ENCODE data around the gene AKAP8L.

AKAP8L gene

DNA sequence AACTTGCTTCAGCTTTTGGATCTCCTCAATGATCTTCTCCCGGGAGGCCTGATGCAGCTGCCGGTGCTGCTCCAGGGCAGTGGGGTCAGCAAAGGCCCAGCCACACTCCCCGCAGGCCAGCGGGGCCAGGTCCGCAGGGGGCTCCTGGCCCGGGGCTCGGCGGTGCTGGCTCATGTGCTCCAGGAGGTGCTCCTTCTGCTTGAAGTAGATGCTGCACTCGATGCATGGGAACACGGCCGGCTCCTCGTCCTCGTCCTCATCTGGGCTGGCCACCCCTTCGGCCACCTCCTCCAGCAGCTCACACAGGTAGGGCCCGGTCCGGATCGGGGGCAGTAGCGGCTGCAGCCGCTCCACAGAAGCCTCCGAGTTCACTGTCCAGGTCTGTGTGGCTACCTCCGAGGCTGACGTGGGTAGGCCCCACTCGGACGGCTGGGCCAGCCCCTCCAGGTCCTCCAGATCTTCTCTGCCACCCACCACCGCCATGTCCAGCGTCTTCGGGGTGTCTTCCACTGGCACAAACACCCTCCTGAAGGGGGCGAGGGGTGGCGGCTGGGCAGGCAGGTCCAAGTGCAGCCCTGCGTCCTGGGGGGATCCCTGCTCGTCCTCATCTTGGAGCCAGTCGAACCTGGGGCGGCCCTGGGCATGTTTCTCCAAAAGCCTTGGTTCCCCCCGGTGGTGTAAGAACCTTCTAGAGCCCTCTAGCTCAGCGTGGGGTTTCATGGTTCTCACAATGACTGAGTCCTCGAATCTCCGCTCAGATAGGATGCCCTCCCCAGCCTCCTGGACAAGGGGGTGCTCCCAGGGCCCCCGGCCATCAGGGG lies 21.2 kb upstream of the AKAP8L start:
- Mint-ChIP-seq H3K36me3 (ENCODE audit: low read depth) (no peaks in the 10 kb centered on the region), H3K4me3 (no peak overlapping the region), H3K4me1 (no peaks in the 10 kb centered on the region), H3K9me3 (no peaks in the 10 kb centered on the region), H3K27me3 (ENCODE audit: low read depth, poor library complexity) (no peaks in the 10 kb centered on the region), H3K27ac (no peak overlapping the region)
- no peak for TF ChIP-seq CTCF (IDR thresholded peaks at IDR 0.05)
- no peak for DNase-seq

- no peak for DNase-seq
- Mint-ChIP-seq H3K4me3 (no peak overlapping the region), H3K27ac (no peak overlapping the region), H3K27me3 (ENCODE audit: low read depth, poor library complexity) (no peaks in the 10 kb centered on the region), H3K36me3 (ENCODE audit: low read depth) (no peaks in the 10 kb centered on the region), H3K9me3 (no peaks in the 10 kb centered on the region), H3K4me1 (no peaks in the 10 kb centered on the region)
- no peak for TF ChIP-seq CTCF (IDR thresholded peaks at IDR 0.05)
Observed at GRCh38 chr19:15439078-15439799, 20.5 kb upstream of the AKAP8L start.

DNA sequence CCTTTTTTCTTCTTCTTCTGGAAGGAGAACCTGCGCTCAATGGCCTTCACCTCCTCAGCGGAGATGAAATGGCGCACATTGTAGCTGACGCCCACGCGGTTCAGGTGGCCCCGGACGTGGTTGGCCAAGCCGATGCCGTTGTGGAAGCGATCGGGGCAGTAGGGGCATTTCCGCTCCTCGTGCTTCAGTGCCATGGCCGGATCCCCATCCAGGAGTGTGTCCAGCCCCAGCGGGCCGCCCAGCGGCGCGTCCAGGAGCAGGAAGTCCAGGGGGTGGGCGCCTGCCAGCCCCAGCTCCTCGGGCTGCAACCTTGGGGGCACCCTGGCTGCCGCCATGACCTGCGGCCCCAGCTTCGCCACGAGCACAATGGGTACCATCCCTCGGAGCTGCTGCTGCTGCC lies 19.8 kb upstream of the AKAP8L start:
- no peak overlapping the region for H3K27ac Mint-ChIP-seq
- peaks cover under 1% of the 10 kb centered on the region for H3K4me1 Mint-ChIP-seq
- H3K4me3 Mint-ChIP-seq = no peak overlapping the region
- no peaks in the 10 kb centered on the region for H3K9me3 Mint-ChIP-seq
- TF ChIP-seq CTCF (IDR thresholded peaks at IDR 0.05) = no peak
- H3K27me3 Mint-ChIP-seq (ENCODE audit: low read depth, poor library complexity) = no peaks in the 10 kb centered on the region
- H3K36me3 Mint-ChIP-seq (ENCODE audit: low read depth) = no peaks in the 10 kb centered on the region
- no peak for DNase-seq

DNA sequence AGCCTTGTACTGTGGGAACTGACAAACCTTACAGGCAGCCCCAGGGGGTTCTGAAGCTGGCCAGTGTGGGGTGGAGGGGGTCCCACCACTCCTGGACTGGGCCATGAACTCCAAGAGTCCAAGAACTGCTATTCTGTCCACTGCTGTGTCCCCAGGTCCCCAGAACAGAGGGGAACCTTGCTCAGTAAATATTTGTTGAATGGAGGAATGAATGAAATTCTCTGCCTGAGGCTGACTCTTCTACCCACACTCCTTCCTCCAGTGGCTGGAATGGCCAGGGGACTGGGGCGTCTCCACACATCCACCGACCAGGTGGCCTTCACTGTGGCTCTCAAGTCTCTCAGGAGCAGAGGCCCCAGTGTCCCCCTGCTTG lies 19.3 kb upstream of the AKAP8L start:
- no peak for TF ChIP-seq CTCF (IDR thresholded peaks at IDR 0.05)
- no peaks in the 10 kb centered on the region for H3K9me3 Mint-ChIP-seq
- H3K4me1 Mint-ChIP-seq = peaks cover 5% of the 10 kb centered on the region
- no peak for DNase-seq
- H3K27ac Mint-ChIP-seq = no peak overlapping the region
- H3K36me3 Mint-ChIP-seq (ENCODE audit: low read depth) = no peaks in the 10 kb centered on the region
- H3K27me3 Mint-ChIP-seq (ENCODE audit: low read depth, poor library complexity) = no peaks in the 10 kb centered on the region
- H3K4me3 Mint-ChIP-seq = no peak overlapping the region

DNA sequence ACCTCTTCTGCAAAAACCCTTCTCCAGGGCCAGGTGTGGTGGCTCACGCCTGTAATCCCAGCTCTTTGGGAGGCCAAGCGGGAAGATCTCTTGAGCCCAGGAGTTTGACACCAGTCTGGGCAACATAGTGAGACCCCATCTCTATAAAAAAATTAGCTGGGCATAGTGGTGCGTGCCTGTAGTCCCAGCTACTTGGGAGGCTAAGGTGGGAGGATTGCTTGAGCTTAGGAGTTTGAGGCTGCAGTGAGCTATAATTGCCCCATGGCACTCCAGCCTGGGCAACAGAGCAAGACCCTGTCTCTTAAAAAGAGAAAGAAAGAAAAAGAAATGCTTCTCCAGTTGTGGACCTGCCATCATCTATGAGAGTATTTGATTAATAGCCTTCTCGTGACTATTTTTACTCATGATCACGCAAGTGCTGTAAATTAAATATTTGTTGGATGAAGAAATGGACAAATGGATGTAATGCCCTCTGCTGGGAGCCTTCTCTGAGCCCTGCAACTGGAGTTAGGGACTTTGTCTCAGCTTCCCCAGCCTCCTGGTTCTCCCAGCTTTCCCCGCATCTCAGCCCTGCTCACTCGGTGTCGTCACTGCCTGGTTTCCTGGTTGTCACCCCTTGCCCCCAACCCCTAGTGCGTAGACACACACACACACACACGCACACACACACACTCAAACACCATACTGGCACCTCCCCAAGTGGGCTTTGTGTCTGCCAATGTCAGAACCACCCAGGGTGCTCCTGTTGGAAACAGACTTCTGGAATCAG lies 18.8 kb upstream of the AKAP8L start:
- no peak for TF ChIP-seq CTCF (IDR thresholded peaks at IDR 0.05)
- H3K4me3 Mint-ChIP-seq = no peak overlapping the region
- no peaks in the 10 kb centered on the region for H3K27me3 Mint-ChIP-seq (ENCODE audit: low read depth, poor library complexity)
- H3K9me3 Mint-ChIP-seq = no peaks in the 10 kb centered on the region
- H3K36me3 Mint-ChIP-seq (ENCODE audit: low read depth) = no peaks in the 10 kb centered on the region
- no peak overlapping the region for H3K27ac Mint-ChIP-seq
- DNase-seq = no peak
- H3K4me1 Mint-ChIP-seq = peaks cover 8% of the 10 kb centered on the region
